CD4-positive, alpha-beta T cell treated with Interleukin-15 for 4 hours (primary cell): ENCODE data around the gene HSPA5.
A peak's percentile ranks its signal among the peaks of the same experiment; 100 is the strongest.
"Not testable (repeated sequence)": the region's sequence is repeated elsewhere in the genome, so short reads cannot be mapped to it uniquely, and the experiment has no call there.

ENCODE experiments used
- DNase-seq: peaks from one replicate; pipeline ENCODE4 v3.0.0-alpha.2; 2020; ENCODE audit warnings: low spot score

The HSPA5 gene

GRCh38 chr9:125241000-125241862, at the start of gene HSPA5:
HSPA5 (minus strand) TSS chr9:125241343; CDS start chr9:125241126, 217 bp downstream.
- DNase-seq: peak; percentile 99

GRCh38 chr9:125286935-125287433, 45.8 kb upstream of the HSPA5 start:
- not testable (repeated sequence) for DNase-seq

- DNase-seq: no peak
These were observed 43.7 kb upstream of the HSPA5 start for GRCh38 chr9:125284855-125285254.

GRCh38 chr9:125280945-125281344, 39.8 kb upstream of the HSPA5 start:
- no peak for DNase-seq

- DNase-seq: no peak
These were observed 36.3 kb upstream of the HSPA5 start for GRCh38 chr9:125277411-125277810.

GRCh38 chr9:125276771-125277170, 35.6 kb upstream of the HSPA5 start:
- no peak for DNase-seq

- no peak for DNase-seq
These were observed 31.6 kb upstream of the HSPA5 start for GRCh38 chr9:125272697-125273096.

- no peak for DNase-seq
These were observed 29.9 kb upstream of the HSPA5 start for GRCh38 chr9:125271081-125271480.

GRCh38 chr9:125269014-125269397, 27.9 kb upstream of the HSPA5 start:
- DNase-seq: no peak

- DNase-seq: no peak
These were observed 27.4 kb upstream of the HSPA5 start for GRCh38 chr9:125268394-125269013.

GRCh38 chr9:125264068-125264467, 22.9 kb upstream of the HSPA5 start:
- peak; percentile 34 for DNase-seq

- DNase-seq: no peak
These were observed 21.3 kb upstream of the HSPA5 start for GRCh38 chr9:125262294-125262991.

GRCh38 chr9:125261501-125262293, 20.6 kb upstream of the HSPA5 start, which contains the start of gene GAPVD1:
GAPVD1 (plus strand) TSS chr9:125261826; CDS start chr9:125298922, 37,096 bp downstream.
- DNase-seq: peak; percentile 89

- DNase-seq: no peak
These were observed 19.4 kb upstream of the HSPA5 start for GRCh38 chr9:125260561-125260960.

- DNase-seq: no peak
These were observed 17.8 kb upstream of the HSPA5 start for GRCh38 chr9:125258832-125259534.

- DNase-seq: no peak
These were observed 17.1 kb upstream of the HSPA5 start for GRCh38 chr9:125258160-125258785.

GRCh38 chr9:125255781-125256391, 14.7 kb upstream of the HSPA5 start:
- no peak for DNase-seq

GRCh38 chr9:125254231-125254630, 13.1 kb upstream of the HSPA5 start:
- no peak for DNase-seq

- DNase-seq: no peak
These were observed 5.1 kb upstream of the HSPA5 start for GRCh38 chr9:125246261-125246667.

GRCh38 chr9:125243792-125244260, 2.7 kb upstream of the HSPA5 start:
- DNase-seq: no peak
